ENCODE data around the gene ULK1. TPM values are rescaled to one million over a fixed set of nuclear protein-coding genes. Genes with fewer than 3 reads are reported as not detected.
A peak's percentile ranks its signal among the peaks of the same experiment; 100 is the strongest.

ULK1 gene
- total RNA-seq, 1 experiment from 2014 or later = 72.1 TPM

GRCh38 chr12:131963381-131963780 lies 69.0 kb downstream of the ULK1 start:
- no peak overlapping the region for H3K4me3 ChIP-seq (ENCODE audit: low read depth in 2 of 2, low read length in 2 of 2)
- no peak for ATAC-seq
- peaks cover 7% of the 10 kb centered on the region for H3K4me1 ChIP-seq (ENCODE audit: control insufficient read depth, insufficient read depth, low read length)
- no peaks in the 10 kb centered on the region for H3K27me3 ChIP-seq (ENCODE audit: control insufficient read depth, insufficient read depth, low read length)
- ChIA-PET CTCF (no interaction called here), POLR2A (no interaction called here)
- in situ Hi-C loops (cut with HindIII; ENCODE audit: low pct_unique_long_range_greater_than_20kb, low sequenced_read_pairs) (no loop called here), intact Hi-C loops (cut with micrococcal nuclease; ENCODE audit: unreplicated experiment) (no loop called here)
- no peaks in the 10 kb centered on the region for H3K9me3 ChIP-seq (ENCODE audit: control insufficient read depth, insufficient read depth, low read depth, low read length)
- 0 out of 2 replicates have a peak, but pooled peaks cover 2% of the 10 kb centered on the region for H3K36me3 ChIP-seq (ENCODE audit: control insufficient read depth, insufficient read depth, low read length)
- no TSS peak for BruUV-seq (replicated peaks)
- TF ChIP-seq SIN3A (IDR thresholded peaks at IDR 0.05; ENCODE audit: borderline replicate concordance, insufficient read depth, low read depth, low read length) = no peak
- TF ChIP-seq, protein P1, sequence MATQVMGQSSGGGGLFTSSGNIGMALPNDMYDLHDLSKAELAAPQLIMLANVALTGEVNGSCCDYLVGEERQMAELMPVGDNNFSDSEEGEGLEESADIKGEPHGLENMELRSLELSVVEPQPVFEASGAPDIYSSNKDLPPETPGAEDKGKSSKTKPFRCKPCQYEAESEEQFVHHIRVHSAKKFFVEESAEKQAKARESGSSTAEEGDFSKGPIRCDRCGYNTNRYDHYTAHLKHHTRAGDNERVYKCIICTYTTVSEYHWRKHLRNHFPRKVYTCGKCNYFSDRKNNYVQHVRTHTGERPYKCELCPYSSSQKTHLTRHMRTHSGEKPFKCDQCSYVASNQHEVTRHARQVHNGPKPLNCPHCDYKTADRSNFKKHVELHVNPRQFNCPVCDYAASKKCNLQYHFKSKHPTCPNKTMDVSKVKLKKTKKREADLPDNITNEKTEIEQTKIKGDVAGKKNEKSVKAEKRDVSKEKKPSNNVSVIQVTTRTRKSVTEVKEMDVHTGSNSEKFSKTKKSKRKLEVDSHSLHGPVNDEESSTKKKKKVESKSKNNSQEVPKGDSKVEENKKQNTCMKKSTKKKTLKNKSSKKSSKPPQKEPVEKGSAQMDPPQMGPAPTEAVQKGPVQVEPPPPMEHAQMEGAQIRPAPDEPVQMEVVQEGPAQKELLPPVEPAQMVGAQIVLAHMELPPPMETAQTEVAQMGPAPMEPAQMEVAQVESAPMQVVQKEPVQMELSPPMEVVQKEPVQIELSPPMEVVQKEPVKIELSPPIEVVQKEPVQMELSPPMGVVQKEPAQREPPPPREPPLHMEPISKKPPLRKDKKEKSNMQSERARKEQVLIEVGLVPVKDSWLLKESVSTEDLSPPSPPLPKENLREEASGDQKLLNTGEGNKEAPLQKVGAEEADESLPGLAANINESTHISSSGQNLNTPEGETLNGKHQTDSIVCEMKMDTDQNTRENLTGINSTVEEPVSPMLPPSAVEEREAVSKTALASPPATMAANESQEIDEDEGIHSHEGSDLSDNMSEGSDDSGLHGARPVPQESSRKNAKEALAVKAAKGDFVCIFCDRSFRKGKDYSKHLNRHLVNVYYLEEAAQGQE (IDR thresholded peaks at IDR 0.05; ENCODE audit: insufficient read depth in 1 of 2, low read depth in 2 of 2, low read length in 1 of 2) = no peak
- no peak for TF ChIP-seq POLR2AphosphoS5 (IDR thresholded peaks at IDR 0.05; ENCODE audit: low read depth, low read length)
- no peak for TF ChIP-seq CTCF (IDR thresholded peaks at IDR 0.05)
- TF ChIP-seq TCF7L2 (IDR thresholded peaks at IDR 0.05; ENCODE audit: low read depth, low read length) = no peak
- no peak overlapping the region for H3K27ac ChIP-seq (ENCODE audit: low read length)
- no peak for DNase-seq (ENCODE audit: low read depth, low spot score)

- intact Hi-C loops (cut with micrococcal nuclease; ENCODE audit: unreplicated experiment) = no loop called here
- POLR2A ChIA-PET = no interaction called here
- no peak overlapping the region for H3K4me3 ChIP-seq (ENCODE audit: low read depth in 2 of 2, low read length in 2 of 2)
Measured at GRCh38 chr12:131965073-131965472, 70.7 kb downstream of the ULK1 start.

More at GRCh38 chr12:131965073-131965472, 70.7 kb downstream of the ULK1 start:
- Histone ChIP-seq H3K4me1 (ENCODE audit: control insufficient read depth, insufficient read depth, low read length) (no peaks in the 10 kb centered on the region; the same call in 1 of the 2 replicates), H3K36me3 (ENCODE audit: control insufficient read depth, insufficient read depth, low read length) (0 out of 2 replicates have a peak, but pooled peaks cover 2% of the 10 kb centered on the region), H3K27me3 (ENCODE audit: control insufficient read depth, insufficient read depth, low read length) (no peaks in the 10 kb centered on the region), H3K9me3 (ENCODE audit: control insufficient read depth, insufficient read depth, low read depth, low read length) (no peaks in the 10 kb centered on the region), H3K27ac (ENCODE audit: low read length) (no peak overlapping the region)
- DNase-seq (ENCODE audit: low read depth, low spot score) (no peak), ATAC-seq (no peak)
- BruUV-seq (replicated peaks) = TSS peak; percentile 7
- CTCF ChIA-PET = no interaction called here
- in situ Hi-C loops (cut with HindIII; ENCODE audit: low pct_unique_long_range_greater_than_20kb, low sequenced_read_pairs) = no loop called here
- TF ChIP-seq, protein P1 (IDR thresholded peaks at IDR 0.05; ENCODE audit: insufficient read depth in 1 of 2, low read depth in 2 of 2, low read length in 1 of 2) = no peak
- TF ChIP-seq POLR2AphosphoS5 (IDR thresholded peaks at IDR 0.05; ENCODE audit: low read depth, low read length) (no peak), SIN3A (IDR thresholded peaks at IDR 0.05; ENCODE audit: borderline replicate concordance, insufficient read depth, low read depth, low read length) (no peak), TCF7L2 (IDR thresholded peaks at IDR 0.05; ENCODE audit: low read depth, low read length) (no peak), CTCF (IDR thresholded peaks at IDR 0.05) (no peak)

Data from Panc1 (cell line).